IMR-90 (cell line): ENCODE data around the gene APOH. TPM values are rescaled to one million over a fixed set of nuclear protein-coding genes. Genes with fewer than 3 reads are reported as not detected.

Source experiments
- ATAC-seq: fragments of 200-7000 bp; cut with Tn5 transposase; 2 replicates; pipeline ENCODE4 v1.9.1; 2020; ENCODE audit warnings: low read depth, mild to moderate bottlenecking, moderate library complexity
- BruUV-seq: library from RNA; stranded (reverse); fragments of 400-500 nt; replicated peaks from 2 replicates; lab custom pipeline; 2021; lab: Mats Ljungman, UMichigan
- CTCF ChIA-PET: fragments of 300-600 bp; formaldehyde crosslinking; extraction: SDS; loops from one replicate; lab custom pipeline; 2021; ENCODE audit warnings: antibody characterized with exemption; lab: Yijun Ruan, JAX
- POLR2A ChIA-PET: fragments of 300-600 bp; sonication (Branson Sonifier 250); formaldehyde crosslinking; loops from one replicate; lab custom pipeline; 2022; ENCODE audit warnings: antibody characterized with exemption; ENCODE audit not compliant: unreplicated experiment; lab: Charles Lee
- DNase-seq: peaks from one replicate; pipeline ENCODE4 v3.0.0; 2013
- H2AFZ ChIP-seq: replicated peaks from 2 replicates; pipeline ENCODE3; 2013; ENCODE audit warnings: low read length, mild to moderate bottlenecking; ENCODE audit not compliant: poor library complexity
- H2AK5ac ChIP-seq: 2 replicates; pipeline ENCODE4 v1.6.1; 2013; ENCODE audit warnings: low read depth, low read length, inconsistent platforms
- H2AK9ac ChIP-seq: replicated peaks from 2 replicates; pipeline ENCODE3; 2013; ENCODE audit warnings: mild to moderate bottlenecking, low read depth, low read length, moderate library complexity; ENCODE audit not compliant: poor library complexity
- H2BK120ac ChIP-seq: 2 replicates; pipeline ENCODE4 v1.6.1; 2013; ENCODE audit warnings: low read depth, low read length, inconsistent platforms
- H2BK15ac ChIP-seq: 3 replicates; pipeline ENCODE4 v1.6.1; 2013; ENCODE audit warnings: low read depth, low read length, inconsistent platforms
- H2BK20ac ChIP-seq: 2 replicates; pipeline ENCODE4 v1.6.1; 2013; ENCODE audit warnings: low read depth, mild to moderate bottlenecking, inconsistent platforms, low read length, moderate library complexity
- H2BK5ac ChIP-seq: 2 replicates; pipeline ENCODE4 v1.6.1; 2013; ENCODE audit warnings: mild to moderate bottlenecking, low read depth, low read length, inconsistent platforms; ENCODE audit not compliant: poor library complexity, severe bottlenecking
- H3K14ac ChIP-seq: replicated peaks from 2 replicates; pipeline ENCODE4 v1.6.1; 2013; ENCODE audit warnings: low read depth, low read length, inconsistent platforms
- H3K18ac ChIP-seq: 2 replicates; pipeline ENCODE4 v1.6.1; 2013; ENCODE audit warnings: low read depth, low read length, control low read depth
- H3K23ac ChIP-seq: 2 replicates; pipeline ENCODE4 v1.6.1; 2013; ENCODE audit warnings: low read depth, low read length, inconsistent platforms
- H3K27ac ChIP-seq: 2 replicates; pipeline ENCODE4 v1.5.1; 2013; ENCODE audit warnings: mild to moderate bottlenecking, control low read depth, low read length; ENCODE audit not compliant: insufficient read depth
- H3K27me3 ChIP-seq: 2 replicates; pipeline ENCODE4 v1.6.1; 2013; ENCODE audit warnings: low read length; ENCODE audit not compliant: control insufficient read depth, insufficient read depth
- H3K36me3 ChIP-seq: 2 replicates; pipeline ENCODE4 v1.6.1; 2013; ENCODE audit warnings: low read length, mixed read lengths; ENCODE audit not compliant: control insufficient read depth, insufficient read depth
- H3K4ac ChIP-seq: 2 replicates; pipeline ENCODE4 v1.6.1; 2013; ENCODE audit warnings: low read depth, low read length, inconsistent platforms
- H3K4me1 ChIP-seq: 2 replicates; pipeline ENCODE4 v1.6.1; 2013; ENCODE audit warnings: low read length, mixed read lengths; ENCODE audit not compliant: control insufficient read depth, insufficient read depth
- H3K4me2 ChIP-seq: 2 replicates; pipeline ENCODE4 v1.6.1; 2013; ENCODE audit warnings: low read depth, mild to moderate bottlenecking, control low read depth, low read length, moderate library complexity
- H3K4me3 ChIP-seq: 2 replicates; pipeline ENCODE4 v1.5.1; 2013; ENCODE audit warnings: low read depth, mild to moderate bottlenecking, control low read depth, low read length, moderate library complexity; ENCODE audit not compliant: insufficient read depth
- H3K56ac ChIP-seq: 2 replicates; pipeline ENCODE4 v1.6.1; 2013; ENCODE audit warnings: low read length, inconsistent platforms; ENCODE audit not compliant: insufficient read depth; ENCODE audit errors: extremely low read depth
- H3K79me1 ChIP-seq, 2 experiments: 2 replicates each; pipeline ENCODE4 v1.6.1; 2013; ENCODE audit warnings: low read length in 2 of 2, inconsistent platforms in 1 of 2, low read depth in 1 of 2
- H3K9ac ChIP-seq: 2 replicates; pipeline ENCODE4 v1.6.1; 2013; ENCODE audit warnings: low read depth, low read length, control low read depth
- H3K9me1 ChIP-seq: 2 replicates; pipeline ENCODE4 v1.6.1; 2013; ENCODE audit warnings: low read length, inconsistent platforms; ENCODE audit not compliant: insufficient read depth
- H3K9me3 ChIP-seq: 2 replicates; pipeline ENCODE4 v1.6.1; 2013; ENCODE audit warnings: low read length; ENCODE audit not compliant: control insufficient read depth, insufficient read depth
- H4K20me1 ChIP-seq: 2 replicates; pipeline ENCODE4 v1.6.1; 2013; ENCODE audit warnings: low read length, inconsistent platforms; ENCODE audit not compliant: insufficient read depth
- H4K5ac ChIP-seq: 2 replicates; pipeline ENCODE4 v1.6.1; 2013; ENCODE audit warnings: mild to moderate bottlenecking, low read depth, low read length, control low read depth
- H4K8ac ChIP-seq, 2 experiments: 2 replicates each; pipeline ENCODE4 v1.6.1; 2013; ENCODE audit warnings: low read depth in 2 of 2, low read length in 2 of 2, control low read depth in 1 of 2, inconsistent platforms in 1 of 2
- H4K91ac ChIP-seq: 2 replicates; pipeline ENCODE4 v1.6.1; 2013; ENCODE audit warnings: low read depth, low read length, inconsistent platforms; ENCODE audit not compliant: insufficient read depth
- CEBPB ChIP-seq: IDR thresholded peaks from 2 replicates; pipeline ENCODE4 v1.6.1; 2012; ENCODE audit warnings: low read depth, low read length, improper control_type of control experiment
- WGBS, 2 experiments: methylation state at CpG; one replicate each; pipeline versions ENCODE4 v1.1.5 to v1.1.7; 2013; ENCODE audit warnings: missing lambda C conversion rate in 2 of 2; ENCODE audit not compliant: insufficient read length in 1 of 2; ENCODE audit errors: extremely low coverage in 2 of 2; 5-methylcytosine and 5-hydroxymethylcytosine counted together
- dilution Hi-C: fragments of 300-500 bp; cut with HindIII; formaldehyde crosslinking; loops from one replicate; pipeline ENCODE4 v1.14.3; 2018; ENCODE audit warnings: low sequenced_read_pairs; ENCODE audit not compliant: unreplicated experiment
- in situ Hi-C: fragments of 300-500 bp; cut with MboI; formaldehyde crosslinking; loops from 3 replicates; pipeline ENCODE4 v1.14.3; 2019; ENCODE audit warnings: low sequenced_read_pairs, inconsistent platforms, mixed read lengths
- intact Hi-C: fragments of 100-400 bp; cut with micrococcal nuclease; formaldehyde crosslinking; loops from 2 replicates; pipeline ENCODE4 v1.10.0; 2022
- polyA plus RNA-seq, 3 experiments: library from polyadenylated mRNA; depleted of rRNA; stranded (reverse); fragments of >200 nt; gene quantifications; 2 replicates each; pipeline ENCODE4 v1.2.3, GENCODE V29; 2012; ENCODE audit warnings: low replicate concordance in 1 of 3
- total RNA-seq: library from RNA; depleted of rRNA; stranded (reverse); fragments of >200 nt; gene quantifications from 2 replicates; pipeline ENCODE4 v1.2.3, GENCODE V29; 2012

Gene APOH
- total and polyA plus RNA-seq, 2 of the 4 experiments (the other 2 are of a cell fraction), result not detected

- no peak for DNase-seq
- H3K4ac ChIP-seq, result no peak overlapping the region
- no peak overlapping the region for H2AK5ac ChIP-seq
- no peak overlapping the region for H3K56ac ChIP-seq
- H3K9ac ChIP-seq, result no peak overlapping the region
- no peak overlapping the region for H3K27ac ChIP-seq
- H2BK120ac ChIP-seq, result no peak overlapping the region
- no peaks in the 10 kb centered on the region for H3K9me3 ChIP-seq
- BruUV-seq, result no TSS peak
- no peaks in the 10 kb centered on the region for H3K9me1 ChIP-seq
- H3K79me1 ChIP-seq, result no peaks in the 10 kb centered on the region
- H2BK15ac ChIP-seq, result no peak overlapping the region
- no peaks in the 10 kb centered on the region for H3K36me3 ChIP-seq
- no peak overlapping the region for H3K4me2 ChIP-seq
- 33% methylated on average over 4 of the region's 9 CpGs; no CpG with 5 or more reads in 1 of the 2 experiments for WGBS, 2 experiments
- no peak for ATAC-seq
- no peak overlapping the region for H3K23ac ChIP-seq
- no peak overlapping the region for H2BK5ac ChIP-seq
- ChIA-PET CTCF (interaction anchor here (1.6 kb wide), 1 partner anchor 11 kb away, joined by 3 read pairs; no protein-coding TSS in a partner anchor), POLR2A (no interaction called here)
- H2AK9ac ChIP-seq, result no peak overlapping the region
- H4K91ac ChIP-seq, result no peak overlapping the region
- H4K5ac ChIP-seq, result no peak overlapping the region
- no peaks in the 10 kb centered on the region for H4K20me1 ChIP-seq
- intact Hi-C loops, result no loop called here
- no peak overlapping the region for H2AFZ ChIP-seq
- no peak for TF ChIP-seq CEBPB
- no peak overlapping the region for H3K4me3 ChIP-seq
- dilution Hi-C loops, result no loop called here
- H4K8ac ChIP-seq, result no peak overlapping the region
- in situ Hi-C loops, result no loop called here
- H3K18ac ChIP-seq, result no peak overlapping the region
- H3K14ac ChIP-seq, result no peak overlapping the region
- peaks cover 15% of the 10 kb centered on the region for H3K27me3 ChIP-seq
- H3K4me1 ChIP-seq, result no peaks in the 10 kb centered on the region
- no peak overlapping the region for H2BK20ac ChIP-seq
These were observed 18.0 kb downstream of the APOH start for GRCh38 chr17:66211047-66211810.
